Stimulated activated naive B cell treated with anti-CD40 and anti-IgM and Interleukin-4, amounts not matched to agents 10 μg/mL and 1 μg/mL and 100 μg/mL, for 72 hours (primary cell): Measurements from ENCODE around the gene GOLGA3.
A peak's percentile ranks its signal among the peaks of the same experiment; 100 is the strongest.

Experiments
- ATAC-seq, 2 donors: fragments of 150-1000 bp; cut with Tn5 transposase; replicated peaks; 2 replicates each; pipeline ENCODE4 v1.10.0; 2021; ENCODE audit warnings: moderate library complexity in 1 of 2
- DNase-seq: peaks from one replicate; pipeline ENCODE4 v3.0.0; 2021
- H3K27ac Mint-ChIP-seq: one replicate; pipeline ENCODE4 v1.8.0; 2022; ENCODE audit warnings: mild to moderate bottlenecking, mixed read lengths
- H3K27me3 Mint-ChIP-seq, 2 donors: one replicate each; pipeline ENCODE4 v1.8.0; 2022; ENCODE audit warnings: mixed read lengths in 2 of 2
- H3K36me3 Mint-ChIP-seq, 2 donors: one replicate each; pipeline ENCODE4 v1.8.0; 2022; ENCODE audit warnings: mixed read lengths in 2 of 2, mild to moderate bottlenecking in 1 of 2
- H3K4me1 Mint-ChIP-seq, 2 donors: one replicate each; pipeline ENCODE4 v1.8.0; 2022; ENCODE audit warnings: mixed read lengths in 2 of 2, mild to moderate bottlenecking in 1 of 2
- H3K4me3 Mint-ChIP-seq, 2 donors: one replicate each; pipeline ENCODE4 v1.8.0; 2022; ENCODE audit warnings: mild to moderate bottlenecking in 2 of 2, mixed read lengths in 2 of 2, moderate library complexity in 1 of 2
- H3K9me3 Mint-ChIP-seq, 2 donors: one replicate each; pipeline ENCODE4 v1.8.0; 2022; ENCODE audit warnings: mixed read lengths in 2 of 2, mild to moderate bottlenecking in 1 of 2

GOLGA3 gene

GRCh38 chr12:132748319-132748718 lies 80.3 kb downstream of the GOLGA3 start:
- Mint-ChIP-seq H3K27ac (no peak overlapping the region), H3K36me3 (peaks cover 43 to 49% of the 10 kb centered on the region in 2 donors)

GRCh38 chr12:132747896-132748295 lies 80.8 kb downstream of the GOLGA3 start:
- no peak for DNase-seq
- Mint-ChIP-seq H3K27ac (no peak overlapping the region), H3K36me3 (peaks cover 41 to 51% of the 10 kb centered on the region in 2 donors), H3K27me3 (no peaks in the 10 kb centered on the region), H3K4me1 (peaks cover 7% of the 10 kb centered on the region in 2 donors), H3K4me3 (no peak overlapping the region), H3K9me3 (no peaks in the 10 kb centered on the region)
- ATAC-seq: no peak

More at GRCh38 chr12:132748319-132748718, 80.3 kb downstream of the GOLGA3 start:
- H3K4me3 Mint-ChIP-seq: no peak overlapping the region
- peaks cover 7% of the 10 kb centered on the region in 2 donors for H3K4me1 Mint-ChIP-seq
- H3K9me3 Mint-ChIP-seq: no peaks in the 10 kb centered on the region
- H3K27me3 Mint-ChIP-seq: no peaks in the 10 kb centered on the region
- DNase-seq (no peak), ATAC-seq (no peak)

- no peak for ATAC-seq
- Mint-ChIP-seq H3K9me3 (peaks cover 3 to 4% of the 10 kb centered on the region in 2 donors), H3K4me3 (no peak overlapping the region), H3K27ac (peak overlapping the region; percentile 65), H3K27me3 (no peaks in the 10 kb centered on the region), H3K36me3 (peaks cover 46 to 52% of the 10 kb centered on the region in 2 donors), H3K4me1 (peaks cover 12% of the 10 kb centered on the region in 2 donors)
- DNase-seq: no peak
Observed at GRCh38 chr12:132747395-132747794, 81.3 kb downstream of the GOLGA3 start.

- DNase-seq (no peak), ATAC-seq (no peak)
- peaks cover 12 to 14% of the 10 kb centered on the region in 2 donors for H3K4me1 Mint-ChIP-seq
- peaks cover 48 to 56% of the 10 kb centered on the region in 2 donors for H3K36me3 Mint-ChIP-seq
- H3K27me3 Mint-ChIP-seq: no peaks in the 10 kb centered on the region
- H3K27ac Mint-ChIP-seq: no peak overlapping the region
- no peak overlapping the region for H3K4me3 Mint-ChIP-seq
- H3K9me3 Mint-ChIP-seq: peaks cover 3 to 5% of the 10 kb centered on the region in 2 donors
Observed at GRCh38 chr12:132746613-132747012, 82.1 kb downstream of the GOLGA3 start.

GRCh38 chr12:132743831-132744230 lies 84.8 kb downstream of the GOLGA3 start:
- ATAC-seq: no peak
- Mint-ChIP-seq H3K36me3 (peaks cover 50 to 71% of the 10 kb centered on the region in 2 donors), H3K4me1 (peaks cover 12 to 14% of the 10 kb centered on the region in 2 donors)

GRCh38 chr12:132741620-132742019 lies 87.0 kb downstream of the GOLGA3 start:
- ATAC-seq: no peak
- Mint-ChIP-seq H3K27ac (peak overlapping the region; percentile 31), H3K4me3 (no peak overlapping the region), H3K27me3 (no peaks in the 10 kb centered on the region), H3K4me1 (peaks cover 10 to 14% of the 10 kb centered on the region in 2 donors), H3K9me3 (peaks cover 3 to 5% of the 10 kb centered on the region in 2 donors), H3K36me3 (peaks cover 45 to 69% of the 10 kb centered on the region in 2 donors)
- DNase-seq: no peak

More at GRCh38 chr12:132743831-132744230, 84.8 kb downstream of the GOLGA3 start:
- peaks cover 3 to 5% of the 10 kb centered on the region in 2 donors for H3K9me3 Mint-ChIP-seq
- no peak for DNase-seq
- no peak overlapping the region for H3K27ac Mint-ChIP-seq
- H3K4me3 Mint-ChIP-seq: no peak overlapping the region
- no peaks in the 10 kb centered on the region for H3K27me3 Mint-ChIP-seq

- Mint-ChIP-seq H3K4me1 (peaks cover 10 to 14% of the 10 kb centered on the region in 2 donors), H3K36me3 (peaks cover 49 to 72% of the 10 kb centered on the region in 2 donors), H3K4me3 (no peak overlapping the region), H3K9me3 (peaks cover 3 to 5% of the 10 kb centered on the region in 2 donors), H3K27ac (peak overlapping the region; percentile 21), H3K27me3 (no peaks in the 10 kb centered on the region)
- no peak for ATAC-seq
- DNase-seq: no peak
Observed at GRCh38 chr12:132740652-132741051, 88.0 kb downstream of the GOLGA3 start.

GRCh38 chr12:132740313-132740646 lies 88.4 kb downstream of the GOLGA3 start:
- Mint-ChIP-seq H3K27ac (no peak overlapping the region), H3K9me3 (peaks cover 3 to 5% of the 10 kb centered on the region in 2 donors), H3K27me3 (no peaks in the 10 kb centered on the region), H3K36me3 (peaks cover 51 to 72% of the 10 kb centered on the region in 2 donors), H3K4me3 (no peak overlapping the region), H3K4me1 (peaks cover 10 to 14% of the 10 kb centered on the region in 2 donors)
- ATAC-seq (no peak), DNase-seq (no peak)

GRCh38 chr12:132739600-132740312 lies 88.9 kb downstream of the GOLGA3 start:
- peaks cover 10 to 14% of the 10 kb centered on the region in 2 donors for H3K4me1 Mint-ChIP-seq
- peak overlapping the region; percentile 87 for H3K27ac Mint-ChIP-seq
- ATAC-seq (no peak), DNase-seq (no peak)
- H3K36me3 Mint-ChIP-seq: peaks cover 50 to 69% of the 10 kb centered on the region in 2 donors
- no peak overlapping the region for H3K4me3 Mint-ChIP-seq
- H3K9me3 Mint-ChIP-seq: peaks cover 3 to 5% of the 10 kb centered on the region in 2 donors
- no peaks in the 10 kb centered on the region for H3K27me3 Mint-ChIP-seq

- no peak for ATAC-seq
- H3K36me3 Mint-ChIP-seq: peaks cover 57 to 73% of the 10 kb centered on the region in 2 donors
Observed at GRCh38 chr12:132736913-132737312, 91.8 kb downstream of the GOLGA3 start.

GRCh38 chr12:132736378-132736777 lies 92.3 kb downstream of the GOLGA3 start:
- no peak for ATAC-seq
- H3K27ac Mint-ChIP-seq: peak overlapping the region; percentile 31
- peaks cover 62 to 74% of the 10 kb centered on the region in 2 donors for H3K36me3 Mint-ChIP-seq
- DNase-seq: no peak
- H3K4me1 Mint-ChIP-seq: no peaks in the 10 kb centered on the region
- no peaks in the 10 kb centered on the region for H3K27me3 Mint-ChIP-seq
- no peak overlapping the region for H3K4me3 Mint-ChIP-seq
- H3K9me3 Mint-ChIP-seq: no peaks in the 10 kb centered on the region

More at GRCh38 chr12:132736913-132737312, 91.8 kb downstream of the GOLGA3 start:
- Mint-ChIP-seq H3K9me3 (no peaks in the 10 kb centered on the region), H3K27ac (no peak overlapping the region), H3K4me1 (no peaks in the 10 kb centered on the region), H3K27me3 (no peaks in the 10 kb centered on the region), H3K4me3 (no peak overlapping the region)
- no peak for DNase-seq

- Mint-ChIP-seq H3K27me3 (no peaks in the 10 kb centered on the region), H3K27ac (peak overlapping the region; percentile 80), H3K36me3 (peaks cover 61 to 68% of the 10 kb centered on the region in 2 donors), H3K4me3 (no peak overlapping the region), H3K9me3 (no peaks in the 10 kb centered on the region), H3K4me1 (peaks cover 0 to under 1% of the 10 kb centered on the region in 2 donors)
- no peak for ATAC-seq
- no peak for DNase-seq
Observed at GRCh38 chr12:132735496-132735895, 93.2 kb downstream of the GOLGA3 start.

GRCh38 chr12:132734206-132734605 lies 94.5 kb downstream of the GOLGA3 start:
- Mint-ChIP-seq H3K27ac (no peak overlapping the region), H3K4me1 (peaks cover 7 to 9% of the 10 kb centered on the region in 2 donors), H3K36me3 (peaks cover 68% of the 10 kb centered on the region in 2 donors), H3K27me3 (no peaks in the 10 kb centered on the region), H3K4me3 (no peak overlapping the region), H3K9me3 (no peaks in the 10 kb centered on the region)
- ATAC-seq: no peak
- DNase-seq: no peak

- DNase-seq: no peak
- Mint-ChIP-seq H3K4me3 (no peak overlapping the region), H3K27me3 (no peaks in the 10 kb centered on the region), H3K9me3 (no peaks in the 10 kb centered on the region), H3K27ac (no peak overlapping the region), H3K36me3 (peaks cover 66 to 73% of the 10 kb centered on the region in 2 donors), H3K4me1 (peaks cover 10 to 14% of the 10 kb centered on the region in 2 donors)
- ATAC-seq: no peak
Observed at GRCh38 chr12:132731574-132731973, 97.1 kb downstream of the GOLGA3 start.

GRCh38 chr12:132730353-132730752 lies 98.3 kb downstream of the GOLGA3 start:
- peaks cover 63 to 76% of the 10 kb centered on the region in 2 donors for H3K36me3 Mint-ChIP-seq
- ATAC-seq: no peak
- no peak for DNase-seq

More at GRCh38 chr12:132730353-132730752, 98.3 kb downstream of the GOLGA3 start:
- Mint-ChIP-seq H3K27me3 (no peaks in the 10 kb centered on the region), H3K4me3 (peak overlapping the region in 1 of 2 donors; percentile 2), H3K27ac (peak overlapping the region; percentile 57), H3K4me1 (peaks cover 10 to 14% of the 10 kb centered on the region in 2 donors), H3K9me3 (no peaks in the 10 kb centered on the region)
